ENCODE results near the gene NHLH1. TPM values are rescaled to one million over a fixed set of nuclear protein-coding genes. Genes with fewer than 3 reads are reported as not detected.

NHLH1 gene
- total RNA-seq, 8 experiments from 2014 or later = 0.22 to 39.8 (median 4.7) TPM; not detected in 1

- Histone ChIP-seq H3K4me3 (no peak overlapping the region), H3K27ac (peak overlapping the region; percentile 90 to 93), H3K4me1 (replicated peaks in 1 of 2) (peaks cover 83 to 93% of the 10 kb centered on the region in 2 donors)
- in situ Hi-C loops (cut with MboI; ENCODE audit: low pct_unique_long_range_greater_than_20kb in 2 of 9, low sequenced_read_pairs in 9 of 9, unreplicated experiment in 9 of 9) = loop anchor here in 1 of 9 experiments (25.0 kb wide), 1 partner anchor 753 kb away; the partner anchor contains the start of genes PPOX, UFC1 and USP21
- no peak for ATAC-seq (replicated peaks in 6 of 8)
- 34 to 80% (median 57%) methylated on average over 1 to 4 of the region's 4 CpGs; no CpG with 5 or more reads in 2 of the 10 experiments for WGBS, 10 experiments
These were observed 42.0 kb downstream of the NHLH1 start for GRCh38 chr1:160408864-160409263.

- WGBS, 10 experiments = 48 to 100% (median 68%) methylated on average over 1 to 4 of the region's 5 CpGs; no CpG with 5 or more reads in 6 of the 10 experiments
- in situ Hi-C loops (cut with MboI; ENCODE audit: low pct_unique_long_range_greater_than_20kb in 2 of 9, low sequenced_read_pairs in 9 of 9, unreplicated experiment in 9 of 9) = loop anchor here in 1 of 9 experiments (25.0 kb wide), 1 partner anchor 753 kb away; the partner anchor contains the start of genes PPOX, UFC1 and USP21
- Histone ChIP-seq H3K4me1 (replicated peaks in 1 of 2) (peaks cover 78 to 92% of the 10 kb centered on the region in 2 donors), H3K4me3 (peak overlapping the region in 3 of 5 donors; percentile 6 to 25 (median 9)), H3K27ac (peak overlapping the region; percentile 90 to 93)
- no peak for ATAC-seq (replicated peaks in 6 of 8)
These were observed 42.6 kb downstream of the NHLH1 start for GRCh38 chr1:160409486-160409885.

GRCh38 chr1:160410406-160411005 lies 43.6 kb downstream of the NHLH1 start:
- in situ Hi-C loops (cut with MboI; ENCODE audit: low pct_unique_long_range_greater_than_20kb in 2 of 9, low sequenced_read_pairs in 9 of 9, unreplicated experiment in 9 of 9) = loop anchor here in 1 of 9 experiments (25.0 kb wide), 1 partner anchor 752 kb away; the partner anchor contains the start of genes PPOX, UFC1 and USP21
- Histone ChIP-seq H3K4me1 (replicated peaks in 1 of 2) (peaks cover 71 to 86% of the 10 kb centered on the region in 2 donors), H3K27ac (peak overlapping the region; percentile 90 to 93), H3K4me3 (peak overlapping the region; percentile 2 to 25 (median 9))
- ATAC-seq (replicated peaks in 6 of 8) = peak; percentile 16 to 82 (median 78)
- 0 to 22% (median 0%) methylated on average over 2 to 6 of the region's 19 CpGs; no CpG with 5 or more reads in 4 of the 10 experiments for WGBS, 10 experiments

- WGBS, 10 experiments = 0 to 60% (median 13%) methylated on average over 1 to 3 of the region's 6 CpGs; no CpG with 5 or more reads in 5 of the 10 experiments
- peak overlapping the region in 4 of 5 donors; percentile 1 to 25 (median 12) for H3K4me3 ChIP-seq
- H3K4me1 ChIP-seq (replicated peaks in 1 of 2) = peaks cover 68 to 78% of the 10 kb centered on the region in 2 donors
- peak overlapping the region; percentile 90 to 93 for H3K27ac ChIP-seq
- ATAC-seq (replicated peaks in 6 of 8) = peak in 5 of 8 experiments; percentile 13 to 34 (median 23)
- in situ Hi-C loops (cut with MboI; ENCODE audit: low pct_unique_long_range_greater_than_20kb in 2 of 9, low sequenced_read_pairs in 9 of 9, unreplicated experiment in 9 of 9) = loop anchor here in 1 of 9 experiments (25.0 kb wide), 1 partner anchor 751 kb away; the partner anchor contains the start of genes PPOX, UFC1 and USP21
These were observed 44.6 kb downstream of the NHLH1 start for GRCh38 chr1:160411271-160412027.

- peak overlapping the region; percentile 90 to 93 for H3K27ac ChIP-seq
These were observed 45.1 kb downstream of the NHLH1 start for GRCh38 chr1:160412028-160412362.

GRCh38 chr1:160413716-160414115 lies 46.8 kb downstream of the NHLH1 start:
- ATAC-seq (replicated peaks in 6 of 8) = no peak
- WGBS, 10 experiments = 47 to 84% (median 79%) methylated on average over 1 to 3 of the region's 3 CpGs; no CpG with 5 or more reads in 3 of the 10 experiments
- peak overlapping the region in 1 of 2 donors; percentile 3 for H3K27ac ChIP-seq
- no peak overlapping the region for H3K4me3 ChIP-seq
- in situ Hi-C loops (cut with MboI; ENCODE audit: low pct_unique_long_range_greater_than_20kb in 2 of 9, low sequenced_read_pairs in 9 of 9, unreplicated experiment in 9 of 9) = loop anchor here in 1 of 9 experiments (25.0 kb wide), 1 partner anchor 749 kb away; the partner anchor contains the start of genes PPOX, UFC1 and USP21
- peaks cover 52 to 55% of the 10 kb centered on the region in 2 donors for H3K4me1 ChIP-seq (replicated peaks in 1 of 2)

More at GRCh38 chr1:160412028-160412362, 45.1 kb downstream of the NHLH1 start:
- in situ Hi-C loops (cut with MboI; ENCODE audit: low pct_unique_long_range_greater_than_20kb in 2 of 9, low sequenced_read_pairs in 9 of 9, unreplicated experiment in 9 of 9) = loop anchor here in 1 of 9 experiments (25.0 kb wide), 1 partner anchor 750 kb away; the partner anchor contains the start of genes PPOX, UFC1 and USP21
- H3K4me1 ChIP-seq (replicated peaks in 1 of 2) = peaks cover 68 to 73% of the 10 kb centered on the region in 2 donors
- no peak overlapping the region for H3K4me3 ChIP-seq
- 41 to 62% (median 55%) methylated on average over 2 to 3 of the region's 3 CpGs; no CpG with 5 or more reads in 5 of the 10 experiments for WGBS, 10 experiments
- no peak for ATAC-seq (replicated peaks in 6 of 8)

- in situ Hi-C loops (cut with MboI; ENCODE audit: low pct_unique_long_range_greater_than_20kb in 2 of 9, low sequenced_read_pairs in 9 of 9, unreplicated experiment in 9 of 9) = loop anchor here in 1 of 9 experiments (25.0 kb wide), 1 partner anchor 747 kb away; the partner anchor contains the start of genes PPOX, UFC1 and USP21
- H3K27ac ChIP-seq = no peak overlapping the region
- ATAC-seq (replicated peaks in 6 of 8) = no peak
- 13 to 100% (median 93%) methylated on average over 1 of the region's 2 CpGs; no CpG with 5 or more reads in 4 of the 10 experiments for WGBS, 10 experiments
- peaks cover 40 to 44% of the 10 kb centered on the region in 2 donors for H3K4me1 ChIP-seq (replicated peaks in 1 of 2)
- no peak overlapping the region for H3K4me3 ChIP-seq
These were observed 48.0 kb downstream of the NHLH1 start for GRCh38 chr1:160414881-160415280.

- no peak overlapping the region for H3K4me3 ChIP-seq
- 80 to 100% (median 93%) methylated on average over 1 to 13 of the region's 29 CpGs; no CpG with 5 or more reads in 5 of the 10 experiments for WGBS, 10 experiments
These were observed 48.9 kb downstream of the NHLH1 start for GRCh38 chr1:160415696-160416290.

GRCh38 chr1:160416369-160416768 lies 49.5 kb downstream of the NHLH1 start:
- peaks cover 34 to 45% of the 10 kb centered on the region in 2 donors for H3K4me1 ChIP-seq (replicated peaks in 1 of 2)
- in situ Hi-C loops (cut with MboI; ENCODE audit: low pct_unique_long_range_greater_than_20kb in 2 of 9, low sequenced_read_pairs in 9 of 9, unreplicated experiment in 9 of 9) = loop anchor here in 1 of 9 experiments (25.0 kb wide), 1 partner anchor 746 kb away; the partner anchor contains the start of genes PPOX, UFC1 and USP21
- WGBS, 10 experiments = 83 to 92% (median 89%) methylated on average over 1 to 2 of the region's 4 CpGs; no CpG with 5 or more reads in 7 of the 10 experiments
- peak overlapping the region in 1 of 2 donors; percentile 4 for H3K27ac ChIP-seq
- no peak overlapping the region for H3K4me3 ChIP-seq
- peak; percentile 44 to 89 (median 70) for ATAC-seq (replicated peaks in 6 of 8)

More at GRCh38 chr1:160415696-160416290, 48.9 kb downstream of the NHLH1 start:
- in situ Hi-C loops (cut with MboI; ENCODE audit: low pct_unique_long_range_greater_than_20kb in 2 of 9, low sequenced_read_pairs in 9 of 9, unreplicated experiment in 9 of 9) = loop anchor here in 1 of 9 experiments (25.0 kb wide), 1 partner anchor 747 kb away; the partner anchor contains the start of genes PPOX, UFC1 and USP21
- Histone ChIP-seq H3K4me1 (replicated peaks in 1 of 2) (peaks cover 36 to 45% of the 10 kb centered on the region in 2 donors), H3K27ac (peak overlapping the region in 1 of 2 donors; percentile 4)
- ATAC-seq (replicated peaks in 6 of 8) = no peak

- H3K27ac ChIP-seq = no peak overlapping the region
- peaks cover 13 to 31% of the 10 kb centered on the region in 2 donors for H3K4me1 ChIP-seq (replicated peaks in 1 of 2)
- in situ Hi-C loops (cut with MboI; ENCODE audit: low pct_unique_long_range_greater_than_20kb in 2 of 9, low sequenced_read_pairs in 9 of 9, unreplicated experiment in 9 of 9) = loop anchor here in 1 of 9 experiments (25.0 kb wide), 1 partner anchor 744 kb away; the partner anchor contains the start of genes PPOX, UFC1 and USP21
- H3K4me3 ChIP-seq = no peak overlapping the region
- WGBS, 10 experiments = 20 to 100% (median 82%) methylated on average over 1 to 6 of the region's 6 CpGs; no CpG with 5 or more reads in 1 of the 10 experiments
- no peak for ATAC-seq (replicated peaks in 6 of 8)
These were observed 51.6 kb downstream of the NHLH1 start for GRCh38 chr1:160418483-160418882.

GRCh38 chr1:160419150-160419837 lies 52.4 kb downstream of the NHLH1 start:
- Histone ChIP-seq H3K4me1 (replicated peaks in 1 of 2) (peaks cover 8 to 23% of the 10 kb centered on the region in 2 donors), H3K27ac (no peak overlapping the region), H3K4me3 (no peak overlapping the region)
- ATAC-seq (replicated peaks in 6 of 8) = no peak
- 82 to 100% (median 96%) methylated on average over 2 to 24 of the region's 34 CpGs; no CpG with 5 or more reads in 5 of the 10 experiments for WGBS, 10 experiments
- in situ Hi-C loops (cut with MboI; ENCODE audit: low pct_unique_long_range_greater_than_20kb in 2 of 9, low sequenced_read_pairs in 9 of 9, unreplicated experiment in 9 of 9) = loop anchor here in 1 of 9 experiments (25.0 kb wide), 1 partner anchor 743 kb away; the partner anchor contains the start of genes PPOX, UFC1 and USP21
